Muscle of leg (tissue), 11 donors: ENCODE results near the gene SLC25A25. TPM values are rescaled to one million over a fixed set of nuclear protein-coding genes. Genes with fewer than 3 reads are reported as not detected.

Experiments used
- DNase-seq: peaks from one replicate; pipeline ENCODE4 v3.0.0; 2013
- H3K27ac ChIP-seq: one replicate; pipeline ENCODE4 v1.5.1; 2013; ENCODE audit warnings: mild to moderate bottlenecking, low read length, control low read depth
- H3K27me3 ChIP-seq: one replicate; pipeline ENCODE4 v1.6.1; 2013; ENCODE audit warnings: low read length; ENCODE audit not compliant: control insufficient read depth, insufficient read depth
- H3K36me3 ChIP-seq: one replicate; pipeline ENCODE4 v1.6.1; 2013; ENCODE audit warnings: low read length; ENCODE audit not compliant: control insufficient read depth, insufficient read depth
- H3K4me1 ChIP-seq: one replicate; pipeline ENCODE4 v1.6.1; 2013; ENCODE audit warnings: low read length; ENCODE audit not compliant: control insufficient read depth, insufficient read depth
- H3K4me3 ChIP-seq: one replicate; pipeline ENCODE4 v1.5.1; 2013; ENCODE audit warnings: low read length, control low read depth
- H3K9me3 ChIP-seq: replicated peaks from 2 replicates; pipeline ENCODE4 v1.6.1; 2013; ENCODE audit warnings: low read depth, low read length; ENCODE audit not compliant: control insufficient read depth
- WGBS: methylation state at CpG from one replicate; pipeline ENCODE4 v1.1.5; 2013; ENCODE audit warnings: missing lambda C conversion rate; ENCODE audit not compliant: insufficient coverage; 5-methylcytosine and 5-hydroxymethylcytosine counted together
- polyA plus RNA-seq, 8 donors: library from polyadenylated mRNA; unstranded; fragments of 120-200 nt; gene quantifications; one replicate each; pipeline versions ENCODE4 v1.2.1 to v1.2.3, GENCODE V29; 2013; ENCODE audit warnings: inconsistent platforms in 1 of 8, low replicate concordance in 1 of 8; ENCODE audit not compliant: insufficient read length in 8 of 8, insufficient read depth in 1 of 8
- total RNA-seq: library from RNA; stranded (reverse); fragments of 120-200 nt; gene quantifications from one replicate; pipeline ENCODE4 v1.2.4, GENCODE V29; 2013

Gene SLC25A25
- total and polyA plus RNA-seq, 9 donors = 12.9 to 15.3 (median 14.4) TPM

- no peak for DNase-seq
- Histone ChIP-seq H3K4me3 (no peak overlapping the region), H3K36me3 (peaks cover 2% of the 10 kb centered on the region), H3K27ac (no peak overlapping the region), H3K9me3 (no peaks in the 10 kb centered on the region), H3K4me1 (peaks cover 22% of the 10 kb centered on the region), H3K27me3 (no peaks in the 10 kb centered on the region)
- no CpG with 5 or more reads among the region's 10 CpGs for WGBS
These were observed 19.2 kb downstream of the SLC25A25 start for GRCh38 chr9:128087262-128087661.

GRCh38 chr9:128088253-128088945 is 20.4 kb downstream of the SLC25A25 start:
- no peaks in the 10 kb centered on the region for H3K27me3 ChIP-seq
- H3K4me1 ChIP-seq = peaks cover 30% of the 10 kb centered on the region
- no peaks in the 10 kb centered on the region for H3K9me3 ChIP-seq
- DNase-seq = no peak
- WGBS = 86% methylated on average over 4 of the region's 9 CpGs
- H3K36me3 ChIP-seq = peaks cover 2% of the 10 kb centered on the region
- no peak overlapping the region for H3K4me3 ChIP-seq
- no peak overlapping the region for H3K27ac ChIP-seq

- H3K9me3 ChIP-seq = no peaks in the 10 kb centered on the region
- no peaks in the 10 kb centered on the region for H3K27me3 ChIP-seq
- peaks cover 2% of the 10 kb centered on the region for H3K36me3 ChIP-seq
- no peak overlapping the region for H3K4me3 ChIP-seq
- H3K4me1 ChIP-seq = peaks cover 35% of the 10 kb centered on the region
- no CpG with 5 or more reads among the region's 1 CpG for WGBS
- DNase-seq = no peak
- no peak overlapping the region for H3K27ac ChIP-seq
These were observed 21.3 kb downstream of the SLC25A25 start for GRCh38 chr9:128089299-128089698.

- peak overlapping the region; percentile 45 for H3K4me3 ChIP-seq
- no peaks in the 10 kb centered on the region for H3K9me3 ChIP-seq
- 18% methylated on average over 6 of the region's 13 CpGs for WGBS
- peak overlapping the region; percentile 93 for H3K27ac ChIP-seq
- H3K36me3 ChIP-seq = peaks cover 9% of the 10 kb centered on the region
- H3K4me1 ChIP-seq = peaks cover 45% of the 10 kb centered on the region
- no peaks in the 10 kb centered on the region for H3K27me3 ChIP-seq
- peak; percentile 98 for DNase-seq
These were observed 23.1 kb downstream of the SLC25A25 start for GRCh38 chr9:128091144-128091543.

- 44% methylated on average over 6 of the region's 13 CpGs for WGBS
- Histone ChIP-seq H3K36me3 (peaks cover 12% of the 10 kb centered on the region), H3K4me1 (peaks cover 45% of the 10 kb centered on the region), H3K9me3 (no peaks in the 10 kb centered on the region), H3K27me3 (no peaks in the 10 kb centered on the region), H3K4me3 (peak overlapping the region; percentile 45), H3K27ac (peak overlapping the region; percentile 93)
- DNase-seq = no peak
These were observed 23.5 kb downstream of the SLC25A25 start for GRCh38 chr9:128091571-128091970.

- Histone ChIP-seq H3K27ac (peak overlapping the region; percentile 93), H3K27me3 (no peaks in the 10 kb centered on the region), H3K4me1 (peaks cover 48% of the 10 kb centered on the region), H3K9me3 (no peaks in the 10 kb centered on the region), H3K36me3 (peaks cover 14% of the 10 kb centered on the region), H3K4me3 (peak overlapping the region; percentile 45)
- WGBS = 83% methylated on average over 5 of the region's 16 CpGs
- no peak for DNase-seq
These were observed 24.4 kb downstream of the SLC25A25 start for GRCh38 chr9:128092199-128092977.

- WGBS = 64% methylated on average over 2 of the region's 4 CpGs
- Histone ChIP-seq H3K27ac (peak overlapping the region; percentile 93), H3K36me3 (peaks cover 14% of the 10 kb centered on the region), H3K4me1 (peaks cover 54% of the 10 kb centered on the region), H3K27me3 (no peaks in the 10 kb centered on the region), H3K4me3 (no peak overlapping the region), H3K9me3 (no peaks in the 10 kb centered on the region)
- DNase-seq = no peak
These were observed 25.0 kb downstream of the SLC25A25 start for GRCh38 chr9:128093011-128093410.

GRCh38 chr9:128094166-128094949 is 26.3 kb downstream of the SLC25A25 start:
- peak overlapping the region; percentile 0 for H3K4me3 ChIP-seq
- no peaks in the 10 kb centered on the region for H3K27me3 ChIP-seq
- peaks cover 12% of the 10 kb centered on the region for H3K36me3 ChIP-seq
- WGBS = 25% methylated on average over 4 of the region's 8 CpGs
- H3K27ac ChIP-seq = peak overlapping the region; percentile 93
- DNase-seq = peak; percentile 99
- peaks cover 68% of the 10 kb centered on the region for H3K4me1 ChIP-seq
- no peaks in the 10 kb centered on the region for H3K9me3 ChIP-seq

GRCh38 chr9:128094950-128095544 is 27.0 kb downstream of the SLC25A25 start:
- no peak for DNase-seq
- Histone ChIP-seq H3K27ac (peak overlapping the region; percentile 93), H3K9me3 (no peaks in the 10 kb centered on the region), H3K4me3 (no peak overlapping the region), H3K36me3 (peaks cover 12% of the 10 kb centered on the region), H3K4me1 (peaks cover 75% of the 10 kb centered on the region), H3K27me3 (no peaks in the 10 kb centered on the region)
- WGBS = 80% methylated on average over 7 of the region's 11 CpGs
